GM23338 (cell line): ENCODE results near the gene SHISAL1. TPM values are rescaled to one million over a fixed set of nuclear protein-coding genes. Genes with fewer than 3 reads are reported as not detected.

Experiments
- ATAC-seq: fragments of 200-7000 bp; cut with Tn5 transposase; 3 replicates; pipeline ENCODE4 v1.9.1; 2020
- DNase-seq: peaks from one replicate; pipeline ENCODE4 v3.0.0-alpha.2; 2015; ENCODE audit warnings: low spot score
- H2AFZ ChIP-seq: fragments of 200-600 bp; sonication (generic); 2 replicates; pipeline ENCODE4 v1.8.0; 2016; ENCODE audit warnings: antibody characterized with exemption, mild to moderate bottlenecking, moderate library complexity
- H3F3A ChIP-seq: fragments of 200-600 bp; sonication (generic); replicated peaks from 2 replicates; pipeline ENCODE4 v1.8.0; 2017; ENCODE audit warnings: antibody characterized with exemption, mixed run types, low read depth
- H3K27ac ChIP-seq: fragments of 200-600 bp; sonication (generic); 2 replicates; pipeline ENCODE4 v1.6.1; 2016; ENCODE audit warnings: low read depth
- H3K27me3 ChIP-seq: fragments of 200-600 bp; sonication (generic); 2 replicates; pipeline ENCODE4 v1.8.0; 2016; ENCODE audit warnings: mild to moderate bottlenecking, mixed run types, moderate library complexity; ENCODE audit not compliant: insufficient read depth
- H3K36me3 ChIP-seq: fragments of 200-600 bp; sonication (generic); 2 replicates; pipeline ENCODE4 v1.8.0; 2016; ENCODE audit warnings: mild to moderate bottlenecking; ENCODE audit not compliant: insufficient read depth
- H3K4me1 ChIP-seq: fragments of 200-600 bp; sonication (generic); 2 replicates; pipeline ENCODE4 v1.8.0; 2016; ENCODE audit warnings: mild to moderate bottlenecking, moderate library complexity; ENCODE audit not compliant: insufficient read depth
- H3K4me2 ChIP-seq: fragments of 200-600 bp; sonication (generic); 2 replicates; pipeline ENCODE4 v1.7.1; 2017; ENCODE audit warnings: mixed run types
- H3K4me3 ChIP-seq: fragments of 200-600 bp; sonication (generic); 2 replicates; pipeline ENCODE4 v1.6.1; 2016; ENCODE audit warnings: mixed run types
- H3K79me2 ChIP-seq: fragments of 200-600 bp; sonication (generic); replicated peaks from 2 replicates; pipeline ENCODE4 v1.8.0; 2017; ENCODE audit warnings: mild to moderate bottlenecking; ENCODE audit not compliant: insufficient read depth
- H3K9me2 ChIP-seq: fragments of 200-600 bp; sonication (generic); 2 replicates; pipeline ENCODE4 v1.8.0; 2017; ENCODE audit not compliant: insufficient read depth
- H4K20me1 ChIP-seq: fragments of 200-600 bp; sonication (generic); replicated peaks from 2 replicates; pipeline ENCODE4 v1.8.0; 2017; ENCODE audit warnings: mild to moderate bottlenecking; ENCODE audit not compliant: insufficient read depth
- H3K27ac Mint-ChIP-seq: 2 replicates; pipeline ENCODE4 v1.8.0; 2020; ENCODE audit warnings: inconsistent platforms, mild to moderate bottlenecking, moderate library complexity, mixed read lengths
- H3K27me3 Mint-ChIP-seq: 3 replicates; pipeline ENCODE4 v1.8.0; 2022; ENCODE audit warnings: low read depth, mild to moderate bottlenecking, moderate library complexity, mixed read lengths, inconsistent platforms; ENCODE audit not compliant: insufficient read depth, poor library complexity
- H3K36me3 Mint-ChIP-seq: 3 replicates; pipeline ENCODE4 v1.8.0; 2021; ENCODE audit warnings: low read depth, mild to moderate bottlenecking, inconsistent platforms, moderate library complexity, mixed read lengths
- H3K4me1 Mint-ChIP-seq: 3 replicates; pipeline ENCODE4 v1.8.0; 2020; ENCODE audit warnings: mild to moderate bottlenecking, inconsistent platforms, mixed read lengths
- H3K4me3 Mint-ChIP-seq: 3 replicates; pipeline ENCODE4 v1.8.0; 2021; ENCODE audit warnings: moderate library complexity, mild to moderate bottlenecking, inconsistent platforms, mixed read lengths
- H3K9me3 Mint-ChIP-seq: 3 replicates; pipeline ENCODE4 v1.8.0; 2020; ENCODE audit warnings: moderate library complexity, mild to moderate bottlenecking, inconsistent platforms, mixed read lengths
- CREB1 ChIP-seq: fragments of 250-450 bp; sonication (Bioruptor Pico); IDR thresholded peaks from 2 replicates; pipeline ENCODE4 v1.5.0; 2020; ENCODE audit warnings: low read depth, mild to moderate bottlenecking, moderate library complexity
- EZH2 ChIP-seq: fragments of 200-600 bp; sonication (generic); IDR thresholded peaks from one replicate; pipeline ENCODE4 v1.8.0; 2017; ENCODE audit warnings: antibody characterized with exemption, mild to moderate bottlenecking, low read depth; ENCODE audit not compliant: unreplicated experiment
- NANOG ChIP-seq: IDR thresholded peaks from 2 replicates; pipeline ENCODE4 v1.6.1; 2016; ENCODE audit warnings: antibody characterized with exemption, borderline replicate concordance
- POLR2AphosphoS5 ChIP-seq: IDR thresholded peaks from 2 replicates; pipeline ENCODE4 v1.6.1; 2016; ENCODE audit warnings: antibody characterized with exemption, low read depth
- ZNF331 ChIP-seq: fragments of 250-450 bp; sonication (Bioruptor Pico); IDR thresholded peaks from 2 replicates; pipeline ENCODE4 v1.5.0; 2020; ENCODE audit warnings: low read depth, mild to moderate bottlenecking, moderate library complexity
- ZNF462 ChIP-seq: fragments of 250-450 bp; sonication (Bioruptor Pico); IDR thresholded peaks from 2 replicates; pipeline ENCODE4 v1.5.0; 2020; ENCODE audit warnings: mild to moderate bottlenecking, moderate library complexity
- polyA plus RNA-seq: library from polyadenylated mRNA; unstranded; fragments of >200 nt; fragmentation: Nextera tagmentation; extraction: Ambion mirVana; gene quantifications from 2 replicates; pipeline ENCODE4 v1.2.1, GENCODE V29; 2016
- total RNA-seq: library from RNA; depleted of rRNA; stranded (reverse); fragments of >200 nt; shearing (Covaris generic); gene quantifications from 2 replicates; pipeline ENCODE4 v1.2.3, GENCODE V29; 2014
- TF ChIP-seq, protein P1 (sequence below): IDR thresholded peaks from one replicate; pipeline ENCODE4 v1.6.1; 2018; ENCODE audit warnings: antibody characterized with exemption; ENCODE audit not compliant: unreplicated experiment

The SHISAL1 gene
- total and polyA plus RNA-seq, 2 experiments from 2014 or later = 0.71 to 3.4 TPM

GRCh38 chr22:44317123-44317444 lies 4.3 kb upstream of the SHISAL1 start (continued):
- TF ChIP-seq ZNF462 (CRISPR knock-in tag) (no peak), EZH2 (no peak), ZNF331 (no peak), POLR2AphosphoS5 (no peak), NANOG (no peak), CREB1 (CRISPR knock-in tag) (no peak)

- Mint-ChIP-seq H3K27ac (no peak overlapping the region), H3K4me1 (peaks cover 6% of the 10 kb centered on the region; the same call in 1 of the 3 replicates)
- no peak overlapping the region for H3K4me2 ChIP-seq
- TF ChIP-seq, protein P1, sequence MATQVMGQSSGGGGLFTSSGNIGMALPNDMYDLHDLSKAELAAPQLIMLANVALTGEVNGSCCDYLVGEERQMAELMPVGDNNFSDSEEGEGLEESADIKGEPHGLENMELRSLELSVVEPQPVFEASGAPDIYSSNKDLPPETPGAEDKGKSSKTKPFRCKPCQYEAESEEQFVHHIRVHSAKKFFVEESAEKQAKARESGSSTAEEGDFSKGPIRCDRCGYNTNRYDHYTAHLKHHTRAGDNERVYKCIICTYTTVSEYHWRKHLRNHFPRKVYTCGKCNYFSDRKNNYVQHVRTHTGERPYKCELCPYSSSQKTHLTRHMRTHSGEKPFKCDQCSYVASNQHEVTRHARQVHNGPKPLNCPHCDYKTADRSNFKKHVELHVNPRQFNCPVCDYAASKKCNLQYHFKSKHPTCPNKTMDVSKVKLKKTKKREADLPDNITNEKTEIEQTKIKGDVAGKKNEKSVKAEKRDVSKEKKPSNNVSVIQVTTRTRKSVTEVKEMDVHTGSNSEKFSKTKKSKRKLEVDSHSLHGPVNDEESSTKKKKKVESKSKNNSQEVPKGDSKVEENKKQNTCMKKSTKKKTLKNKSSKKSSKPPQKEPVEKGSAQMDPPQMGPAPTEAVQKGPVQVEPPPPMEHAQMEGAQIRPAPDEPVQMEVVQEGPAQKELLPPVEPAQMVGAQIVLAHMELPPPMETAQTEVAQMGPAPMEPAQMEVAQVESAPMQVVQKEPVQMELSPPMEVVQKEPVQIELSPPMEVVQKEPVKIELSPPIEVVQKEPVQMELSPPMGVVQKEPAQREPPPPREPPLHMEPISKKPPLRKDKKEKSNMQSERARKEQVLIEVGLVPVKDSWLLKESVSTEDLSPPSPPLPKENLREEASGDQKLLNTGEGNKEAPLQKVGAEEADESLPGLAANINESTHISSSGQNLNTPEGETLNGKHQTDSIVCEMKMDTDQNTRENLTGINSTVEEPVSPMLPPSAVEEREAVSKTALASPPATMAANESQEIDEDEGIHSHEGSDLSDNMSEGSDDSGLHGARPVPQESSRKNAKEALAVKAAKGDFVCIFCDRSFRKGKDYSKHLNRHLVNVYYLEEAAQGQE = no peak
Measured at GRCh38 chr22:44316393-44317122, 3.8 kb upstream of the SHISAL1 start.

More at GRCh38 chr22:44316393-44317122, 3.8 kb upstream of the SHISAL1 start:
- no peaks in the 10 kb centered on the region for H3K4me1 ChIP-seq
- no peaks in the 10 kb centered on the region for H3K36me3 ChIP-seq
- no peak overlapping the region for H3K4me3 Mint-ChIP-seq
- no peaks in the 10 kb centered on the region for H3K9me3 Mint-ChIP-seq
- H4K20me1 ChIP-seq = no peaks in the 10 kb centered on the region
- H3K79me2 ChIP-seq = no peaks in the 10 kb centered on the region
- no peak overlapping the region for H2AFZ ChIP-seq
- no peaks in the 10 kb centered on the region for H3F3A ChIP-seq
- peaks cover 2% of the 10 kb centered on the region for H3K27me3 Mint-ChIP-seq
- no peaks in the 10 kb centered on the region for H3K27me3 ChIP-seq
- H3K4me3 ChIP-seq = no peak overlapping the region
- no peak for DNase-seq
- no peak for ATAC-seq
- H3K9me2 ChIP-seq = no peaks in the 10 kb centered on the region
- H3K27ac ChIP-seq = no peak overlapping the region
- H3K36me3 Mint-ChIP-seq = no peaks in the 10 kb centered on the region
